Stimulated activated CD4-positive, alpha-beta T cell treated with anti-CD3 and anti-CD28 coated beads, Interleukin-1b, Interleukin-23, amount 100 ng/mL, for 1 hour (primary cell): ENCODE measurements around the gene LIME1.

ENCODE experiments used
- DNase-seq, 2 donors: peaks; one replicate each; pipeline ENCODE4 v3.0.0-alpha.2; 2020; ENCODE audit warnings: low read depth in 2 of 2

LIME1 gene

GRCh38 chr20:63750807-63751470, 14.5 kb downstream of the LIME1 start:
- no peak for DNase-seq

DNA sequence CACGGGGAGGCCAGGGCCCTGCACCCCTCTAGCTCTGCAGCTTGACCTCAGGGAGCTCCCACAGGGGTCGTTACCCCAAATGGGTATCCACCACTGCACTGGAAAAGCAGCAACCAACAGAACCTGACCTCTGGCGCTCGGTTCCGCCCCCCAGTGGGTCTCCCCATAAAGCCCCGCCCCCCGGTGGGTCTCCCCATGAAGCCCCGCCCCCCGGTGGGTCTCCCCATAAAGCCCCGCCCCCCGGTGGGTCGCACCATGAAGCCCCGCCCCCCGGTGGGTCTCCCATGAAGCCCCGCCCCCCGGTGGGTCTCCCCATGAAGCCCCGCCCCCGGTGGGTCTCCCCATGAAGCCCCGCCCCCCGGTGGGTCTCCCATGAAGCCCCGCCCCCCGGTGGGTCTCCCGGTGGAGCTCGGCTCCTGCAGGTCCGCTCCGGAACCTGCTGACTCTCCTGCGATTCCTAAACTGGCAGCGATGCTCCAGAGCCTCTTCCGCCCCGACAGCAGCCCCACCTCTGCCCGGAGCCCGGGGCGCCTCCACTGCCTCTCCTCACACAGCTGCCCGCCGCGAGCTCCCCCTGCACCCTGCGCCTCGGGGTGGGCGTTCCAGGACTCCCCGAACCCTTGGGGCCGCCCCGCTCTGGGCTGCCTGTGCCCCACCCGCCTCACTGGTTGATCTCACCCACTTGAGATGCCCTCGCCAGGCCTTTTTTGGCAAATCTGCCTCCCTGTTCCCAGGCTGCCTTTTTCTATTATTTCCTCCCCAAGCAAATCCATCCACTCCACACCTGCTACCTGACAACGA, 15.2 kb downstream of the LIME1 start:
- DNase-seq = no peak

DNA sequence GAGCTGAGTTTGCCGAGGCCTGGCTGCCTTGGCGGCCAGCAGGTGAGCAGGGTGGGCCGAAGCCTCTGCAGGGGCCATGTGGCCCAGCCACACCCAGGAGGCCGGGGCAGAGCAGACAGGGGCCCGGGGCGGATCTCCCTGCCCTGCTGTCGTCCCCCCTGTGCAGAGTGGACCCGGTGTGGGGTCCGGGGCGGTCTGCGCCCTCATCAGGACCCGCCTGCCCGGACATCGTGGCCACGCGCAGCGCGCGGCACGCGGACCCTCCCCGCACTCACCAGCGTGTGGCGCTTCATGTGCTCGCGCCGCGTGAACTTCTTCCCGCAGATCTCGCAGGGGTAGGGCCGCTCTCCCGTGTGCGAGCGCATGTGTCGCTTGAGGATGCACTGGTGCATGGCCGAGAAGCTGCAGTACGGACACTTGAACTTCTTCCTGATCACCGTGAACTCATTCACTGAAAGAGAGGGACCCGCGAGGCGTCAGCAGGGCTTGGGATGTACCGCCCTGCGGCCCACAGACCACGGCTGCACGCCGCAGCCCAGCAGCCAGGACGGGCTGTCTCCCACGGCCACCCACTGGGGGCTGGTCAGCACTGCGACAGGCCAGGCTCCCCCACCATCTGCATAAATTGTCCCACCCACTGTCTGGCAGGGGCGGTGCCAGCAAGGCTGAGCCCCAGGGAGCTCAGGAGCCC, 16.1 kb downstream of the LIME1 start:
- no peak for DNase-seq

GRCh38 chr20:63753381-63753780, 16.9 kb downstream of the LIME1 start:
- no peak for DNase-seq

GRCh38 chr20:63754008-63754407, 17.5 kb downstream of the LIME1 start:
- DNase-seq = no peak

DNA sequence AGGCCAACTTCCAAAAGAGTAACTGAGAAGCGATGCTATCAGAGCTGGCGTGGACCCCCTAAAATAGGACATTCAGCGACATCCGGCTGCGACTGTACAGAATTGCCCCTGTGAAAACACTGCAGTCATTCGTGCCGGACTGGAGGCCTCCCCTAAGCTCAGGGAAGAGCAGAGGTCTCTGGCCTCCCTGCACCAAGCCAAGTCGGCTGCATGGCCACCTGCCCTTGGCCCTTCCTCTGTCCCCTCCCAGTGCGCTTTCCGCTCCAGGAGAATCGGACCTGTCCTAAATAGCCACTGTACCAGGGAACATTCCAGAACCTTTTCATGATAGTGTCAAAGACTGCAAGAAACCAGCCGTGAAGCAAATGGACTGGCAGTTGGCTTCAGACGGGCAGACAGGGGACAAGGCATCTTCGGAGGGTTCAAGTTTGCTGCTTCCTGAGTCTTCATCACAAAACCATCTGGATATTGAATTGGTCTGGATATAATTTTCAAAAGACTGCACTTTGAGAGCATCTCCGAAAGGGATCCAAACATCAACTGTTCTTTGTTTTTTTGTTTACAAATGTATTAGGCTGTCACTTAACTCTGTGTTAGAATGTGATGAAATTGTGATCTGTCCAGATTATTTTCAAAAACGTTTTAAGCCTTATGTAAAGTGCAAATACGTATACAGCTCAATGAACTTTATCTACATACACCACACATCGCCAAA, 19.6 kb downstream of the LIME1 start:
- no peak for DNase-seq

DNA sequence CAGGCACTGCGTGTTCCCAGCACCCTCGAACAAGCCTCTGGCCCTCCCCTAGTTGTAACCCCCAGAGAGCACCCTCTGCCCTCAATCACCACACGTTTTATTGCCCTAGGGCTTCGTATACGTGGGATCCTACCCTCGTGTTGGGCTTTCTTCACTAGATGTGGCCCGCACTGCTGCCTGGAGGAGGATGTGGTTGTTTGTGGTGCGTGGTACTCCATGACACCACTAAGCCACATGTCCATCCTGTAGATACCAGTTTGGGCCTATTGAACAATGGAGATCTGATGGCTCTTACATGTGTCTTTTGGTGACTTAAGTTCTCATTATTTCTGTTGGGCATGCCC, 20.2 kb downstream of the LIME1 start:
- DNase-seq = no peak

- no peak for DNase-seq
Observed at GRCh38 chr20:63758152-63758551, 21.7 kb downstream of the LIME1 start.

- no peak for DNase-seq
Observed at GRCh38 chr20:63759377-63759901, 23.0 kb downstream of the LIME1 start.

GRCh38 chr20:63765082-63765873, 28.8 kb downstream of the LIME1 start:
- no peak for DNase-seq

DNA sequence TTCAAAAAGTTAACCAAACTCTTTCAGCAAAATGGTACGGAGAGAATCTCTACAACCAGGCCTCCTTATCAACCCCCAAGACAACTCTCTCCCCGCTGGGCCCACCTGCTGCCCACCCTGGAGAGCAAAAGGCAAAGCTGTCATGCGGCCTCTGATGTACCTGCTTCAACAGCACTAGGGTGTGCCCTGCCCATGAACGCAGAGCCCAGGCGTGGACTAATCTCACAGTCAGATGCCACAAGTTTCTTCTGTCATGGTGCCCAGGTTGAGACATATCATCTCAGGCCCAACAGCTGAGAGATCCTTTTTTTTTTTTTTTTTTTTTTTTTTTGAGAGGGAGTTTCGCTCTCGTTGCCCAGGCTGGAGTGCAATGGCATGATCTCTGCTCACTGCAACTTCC, 29.4 kb downstream of the LIME1 start:
- DNase-seq = no peak

DNA sequence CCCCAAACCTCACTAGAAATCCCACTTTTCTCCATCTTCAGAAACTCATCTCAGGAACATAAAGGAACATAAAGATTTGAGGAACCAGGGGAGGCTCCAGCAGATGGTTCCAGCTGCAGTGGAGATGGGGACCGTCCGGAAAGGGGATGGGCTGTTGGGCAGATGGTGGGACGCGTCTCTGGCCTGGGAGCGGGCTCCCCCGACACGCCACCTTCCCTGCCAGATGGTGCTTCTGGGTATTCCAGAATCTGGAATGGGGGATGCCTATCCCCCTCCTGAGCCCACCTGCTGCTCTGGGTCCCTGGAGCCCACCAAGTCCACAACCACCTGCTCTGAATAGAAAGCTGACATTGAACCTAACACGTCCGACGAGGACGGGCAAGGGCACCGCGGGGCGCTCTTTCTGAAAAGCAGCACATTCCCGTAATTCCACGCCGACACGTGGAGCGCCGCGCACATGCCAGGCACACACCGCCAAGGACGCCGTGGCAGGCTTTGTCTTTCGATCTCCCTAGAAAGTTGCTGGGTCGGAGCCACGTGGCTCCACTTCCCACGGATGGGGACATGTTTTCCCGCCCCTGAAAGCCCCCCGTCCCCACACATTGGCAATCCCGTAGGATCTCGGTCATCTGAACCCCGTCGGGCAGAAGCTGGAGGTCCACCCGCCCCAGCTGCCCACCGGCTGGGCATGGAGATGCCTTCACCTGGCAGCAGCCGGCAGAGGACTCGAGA, 30.4 kb downstream of the LIME1 start:
- DNase-seq = no peak

- DNase-seq = no peak
Observed at GRCh38 chr20:63767456-63767855, 31.0 kb downstream of the LIME1 start.

DNA sequence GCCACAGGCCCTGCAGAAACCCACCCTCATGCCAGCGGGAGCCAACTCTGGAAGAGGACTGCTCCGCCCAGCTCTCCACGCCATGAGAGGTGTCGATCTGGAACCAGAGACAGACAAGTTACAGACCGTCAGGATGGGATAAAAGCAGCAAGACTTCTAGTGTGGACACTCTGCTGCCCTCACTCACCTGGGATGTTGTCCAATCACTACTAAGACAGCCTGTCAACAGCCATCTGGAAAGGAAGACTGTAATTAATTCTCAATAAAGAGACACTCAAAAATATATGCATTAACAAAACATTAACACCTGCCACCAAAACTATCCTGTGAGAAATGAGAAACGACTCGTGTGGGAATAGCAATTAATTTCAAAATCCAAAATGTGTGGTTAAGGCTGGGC, 31.4 kb downstream of the LIME1 start:
- DNase-seq = no peak

DNA sequence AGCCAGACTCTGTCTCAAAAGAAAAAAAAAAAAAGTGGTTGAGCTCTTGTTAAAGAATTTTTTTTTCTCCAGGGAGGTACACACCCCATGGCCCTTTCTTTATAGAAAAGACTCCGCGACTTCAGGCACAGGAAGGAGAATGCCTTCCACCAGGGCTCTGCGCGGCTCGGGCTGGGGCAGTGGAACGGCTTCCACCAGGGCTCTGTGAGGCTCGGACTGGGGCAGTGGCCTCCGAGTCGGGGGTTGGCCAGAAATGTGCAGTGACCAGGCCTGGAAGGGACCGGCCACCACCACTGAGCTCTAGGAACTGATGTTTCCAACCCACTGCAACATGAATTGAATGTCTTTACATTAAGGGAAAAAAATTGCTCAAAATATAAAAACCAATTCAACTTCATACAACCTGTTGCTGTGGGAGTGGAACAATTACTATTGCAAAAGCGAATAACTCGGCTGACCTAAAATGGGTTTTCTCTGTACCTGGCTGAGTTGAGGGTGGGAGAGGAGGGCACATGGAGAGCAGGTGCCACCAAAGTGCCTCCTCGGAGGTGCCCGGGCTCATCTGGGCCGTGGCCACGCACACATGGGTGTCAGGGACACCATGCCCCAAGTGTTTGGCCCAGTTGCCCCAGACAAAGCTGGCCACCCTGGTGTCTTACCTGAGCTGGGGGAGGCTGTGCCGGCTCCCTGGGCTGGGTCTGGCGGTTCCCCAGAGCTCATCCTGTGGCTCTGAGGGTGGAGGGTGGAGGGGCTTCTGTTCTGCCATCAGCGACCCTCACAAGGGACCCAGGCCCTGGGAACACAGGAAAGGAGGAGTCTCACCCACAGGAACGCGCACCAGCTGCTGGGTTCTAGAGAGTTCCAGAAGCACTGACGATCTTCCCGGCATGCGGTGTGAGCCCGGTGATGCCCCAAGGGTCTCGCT, 32.4 kb downstream of the LIME1 start:
- DNase-seq = no peak

DNA sequence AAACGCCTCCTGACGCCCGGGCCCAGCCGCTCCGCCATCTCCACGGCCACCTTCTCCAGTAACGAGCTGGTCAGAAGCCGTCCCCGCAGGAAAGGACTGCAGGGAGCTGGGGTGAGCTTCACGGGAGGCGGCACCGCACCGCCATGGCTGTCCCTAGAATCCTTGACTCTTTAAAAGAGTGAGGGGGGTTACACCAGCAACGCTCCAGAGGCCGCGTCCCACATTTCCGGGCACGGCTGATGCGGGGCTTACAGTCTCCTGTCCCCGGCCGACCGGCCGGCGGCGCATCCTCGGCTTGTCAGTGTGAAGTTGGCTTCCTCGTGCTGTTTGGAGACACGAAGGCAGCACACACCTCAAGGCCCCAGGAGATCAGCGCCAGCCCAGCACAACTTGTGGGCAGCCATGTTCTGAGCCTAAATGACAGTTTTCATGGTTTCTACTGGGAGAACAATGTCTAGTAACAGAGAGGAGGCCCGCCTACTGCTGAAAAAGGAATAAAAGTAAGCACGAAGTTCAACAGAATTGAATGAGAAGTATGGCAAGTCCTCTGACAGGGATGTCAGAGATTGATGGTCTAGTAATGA, 33.5 kb downstream of the LIME1 start:
- DNase-seq = no peak

- no peak for DNase-seq
Observed at GRCh38 chr20:63771046-63771707, 34.7 kb downstream of the LIME1 start.

DNA sequence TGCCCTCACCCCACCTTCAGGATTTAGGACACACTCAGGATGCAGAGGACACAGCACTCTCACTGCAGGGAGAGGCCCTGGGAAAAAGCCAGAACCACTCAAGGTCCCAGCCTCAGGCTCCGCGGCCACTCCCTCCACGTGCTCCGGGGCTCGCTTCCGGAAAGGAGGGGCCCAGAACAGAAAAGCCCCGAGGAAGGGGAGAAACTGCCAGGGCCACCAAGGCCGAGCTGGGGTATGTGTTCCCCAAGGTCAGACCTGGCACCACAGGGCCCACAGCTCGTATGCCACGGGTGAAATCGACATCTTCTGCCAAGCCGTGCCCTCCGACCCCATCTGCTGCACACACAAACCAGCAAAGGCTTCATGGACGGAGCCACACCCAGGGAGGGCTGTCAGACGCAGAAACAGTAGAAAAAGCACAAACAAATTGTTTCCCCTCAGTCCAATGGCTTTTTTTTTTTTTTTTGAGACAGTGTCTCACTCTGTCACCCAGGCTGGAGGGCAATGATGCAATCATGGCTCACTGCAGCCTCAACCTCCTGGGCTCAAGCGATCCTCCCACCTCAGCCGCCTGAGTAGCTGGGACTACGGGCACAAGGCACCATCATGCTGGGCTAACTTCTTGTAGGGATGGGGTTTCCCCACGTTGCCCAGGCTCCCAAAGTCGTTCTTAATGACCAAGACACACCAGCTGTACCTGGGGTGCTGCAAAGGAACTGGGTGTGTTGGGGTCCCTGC, 36.5 kb downstream of the LIME1 start:
- DNase-seq = no peak
